VCaP (cell line): ENCODE measurements around the gene PMS2.

ENCODE experiments used
- H3K27ac ChIP-seq: fragments of 450-650 bp; 2 replicates; pipeline ENCODE4 v1.5.1; 2017
- CTCF ChIP-seq: fragments of 450-650 bp; conservative IDR thresholded peaks from 2 replicates; pipeline ENCODE4 v1.5.1; 2017; ENCODE audit warnings: mild to moderate bottlenecking, moderate library complexity

PMS2 gene

GRCh38 chr7:6032641-6033040, 23.8 kb upstream of the PMS2 start:
- TF ChIP-seq CTCF = no peak
- peak overlapping the region; percentile 84; the same call in 1 of the 2 replicates for H3K27ac ChIP-seq

- no peak for TF ChIP-seq CTCF
- H3K27ac ChIP-seq = peak overlapping the region; percentile 84; the same call in 1 of the 2 replicates
These were observed 23.3 kb upstream of the PMS2 start for GRCh38 chr7:6032167-6032566.

GRCh38 chr7:6031567-6031966, 22.7 kb upstream of the PMS2 start:
- no peak for TF ChIP-seq CTCF
- H3K27ac ChIP-seq = peak overlapping the region; percentile 84

- peak within 1 kb of the TSS; percentile 84 for H3K27ac ChIP-seq
- no peak for TF ChIP-seq CTCF
These were observed 22.1 kb upstream of the PMS2 start, which contains the start of gene ANKRD61 for GRCh38 chr7:6030988-6031387. Gene ANKRD61, plus strand, starts transcription at chr7:6031376. Its CDS starts 0 bp downstream, at chr7:6031376.

- TF ChIP-seq CTCF = no peak
- peak overlapping the region; percentile 84 for H3K27ac ChIP-seq
These were observed 19.7 kb upstream of the PMS2 start for GRCh38 chr7:6028563-6028962.

GRCh38 chr7:6027806-6028365, 19.0 kb upstream of the PMS2 start:
- H3K27ac ChIP-seq = peak overlapping the region; percentile 84
- no peak for TF ChIP-seq CTCF

- peak overlapping the region; percentile 84 for H3K27ac ChIP-seq
- no peak for TF ChIP-seq CTCF
These were observed 18.0 kb upstream of the PMS2 start for GRCh38 chr7:6026820-6027311.
